ENCODE results near the gene SELENBP1.

SELENBP1 gene

GRCh38 chr1:151416231-151416630, 43.7 kb upstream of the SELENBP1 start:
- Histone ChIP-seq H3K9me3 (ENCODE audit: control insufficient read depth, insufficient read depth, low read length) (no peaks in the 10 kb centered on the region), H3K4me1 (ENCODE audit: control insufficient read depth, low read length) (no peaks in the 10 kb centered on the region), H3K9me2 (replicated peaks; ENCODE audit: control insufficient read depth, low read length) (no peaks in the 10 kb centered on the region), H3K27me3 (ENCODE audit: control insufficient read depth, low read length) (no peaks in the 10 kb centered on the region), H3K79me2 (ENCODE audit: control insufficient read depth, low read length) (no peaks in the 10 kb centered on the region), H3K4me2 (ENCODE audit: low read length) (no peak overlapping the region), H3K27ac (ENCODE audit: low read depth, low read length) (no peak overlapping the region), H3K36me3 (ENCODE audit: control insufficient read depth, low read length) (peaks cover 79% of the 10 kb centered on the region), H3F3A (ENCODE audit: control insufficient read depth, insufficient read depth) (no peaks in the 10 kb centered on the region), H4K20me1 (ENCODE audit: control insufficient read depth, insufficient read depth, low read depth, low read length) (no peaks in the 10 kb centered on the region), H3K4me3 (ENCODE audit: low read length) (no peak overlapping the region)
- no peak for TF ChIP-seq CTCF (IDR thresholded peaks at IDR 0.05; ENCODE audit: low read depth, low read length, poor library complexity, severe bottlenecking)
- TF ChIP-seq EZH2phosphoT487 (IDR thresholded peaks at IDR 0.05; ENCODE audit: borderline replicate concordance, low read length) = no peak

GRCh38 chr1:151411884-151412283, 39.4 kb upstream of the SELENBP1 start:
- no peak for TF ChIP-seq EZH2phosphoT487 (IDR thresholded peaks at IDR 0.05; ENCODE audit: borderline replicate concordance, low read length)
- no peak for TF ChIP-seq CTCF (IDR thresholded peaks at IDR 0.05; ENCODE audit: low read depth, low read length, poor library complexity, severe bottlenecking)
- Histone ChIP-seq H4K20me1 (ENCODE audit: control insufficient read depth, insufficient read depth, low read depth, low read length) (no peaks in the 10 kb centered on the region), H3K4me2 (ENCODE audit: low read length) (no peak overlapping the region), H3K79me2 (ENCODE audit: control insufficient read depth, low read length) (no peaks in the 10 kb centered on the region), H3K27me3 (ENCODE audit: control insufficient read depth, low read length) (no peaks in the 10 kb centered on the region), H3K36me3 (ENCODE audit: control insufficient read depth, low read length) (peaks cover 91% of the 10 kb centered on the region), H3K27ac (ENCODE audit: low read depth, low read length) (no peak overlapping the region), H3K9me2 (replicated peaks; ENCODE audit: control insufficient read depth, low read length) (no peaks in the 10 kb centered on the region), H3F3A (ENCODE audit: control insufficient read depth, insufficient read depth) (0 out of 2 replicates have a peak, but pooled peaks cover 1% of the 10 kb centered on the region), H3K9me3 (ENCODE audit: control insufficient read depth, insufficient read depth, low read length) (no peaks in the 10 kb centered on the region), H3K4me1 (ENCODE audit: control insufficient read depth, low read length) (no peaks in the 10 kb centered on the region), H3K4me3 (ENCODE audit: low read length) (no peak overlapping the region)

- Histone ChIP-seq H3K4me2 (ENCODE audit: low read length) (no peak overlapping the region), H3K9me2 (replicated peaks; ENCODE audit: control insufficient read depth, low read length) (no peaks in the 10 kb centered on the region), H3K4me3 (ENCODE audit: low read length) (no peak overlapping the region), H3K4me1 (ENCODE audit: control insufficient read depth, low read length) (no peaks in the 10 kb centered on the region), H3F3A (ENCODE audit: control insufficient read depth, insufficient read depth) (peaks cover 9% of the 10 kb centered on the region; the same call in 1 of the 2 replicates), H3K9me3 (ENCODE audit: control insufficient read depth, insufficient read depth, low read length) (no peaks in the 10 kb centered on the region), H3K36me3 (ENCODE audit: control insufficient read depth, low read length) (peaks cover 94% of the 10 kb centered on the region), H3K79me2 (ENCODE audit: control insufficient read depth, low read length) (peaks cover 6% of the 10 kb centered on the region), H3K27me3 (ENCODE audit: control insufficient read depth, low read length) (no peaks in the 10 kb centered on the region), H3K27ac (ENCODE audit: low read depth, low read length) (no peak overlapping the region), H4K20me1 (ENCODE audit: control insufficient read depth, insufficient read depth, low read depth, low read length) (no peaks in the 10 kb centered on the region)
- TF ChIP-seq CTCF (IDR thresholded peaks at IDR 0.05; ENCODE audit: low read depth, low read length, poor library complexity, severe bottlenecking) = no peak
- no peak for TF ChIP-seq EZH2phosphoT487 (IDR thresholded peaks at IDR 0.05; ENCODE audit: borderline replicate concordance, low read length)
Observed at GRCh38 chr1:151408891-151409290, 36.4 kb upstream of the SELENBP1 start.

Measured in DOHH2 (cell line).